ENCODE data around the gene TP53I11. TPM values are rescaled to one million over a fixed set of nuclear protein-coding genes. Genes with fewer than 3 reads are reported as not detected.

Gene TP53I11
- polyA plus RNA-seq, 1 donor: 63.5 TPM

- no peak for DNase-seq
Measured at GRCh38 chr11:44957776-44958564, 7.3 kb upstream of the TP53I11 start.

DNA sequence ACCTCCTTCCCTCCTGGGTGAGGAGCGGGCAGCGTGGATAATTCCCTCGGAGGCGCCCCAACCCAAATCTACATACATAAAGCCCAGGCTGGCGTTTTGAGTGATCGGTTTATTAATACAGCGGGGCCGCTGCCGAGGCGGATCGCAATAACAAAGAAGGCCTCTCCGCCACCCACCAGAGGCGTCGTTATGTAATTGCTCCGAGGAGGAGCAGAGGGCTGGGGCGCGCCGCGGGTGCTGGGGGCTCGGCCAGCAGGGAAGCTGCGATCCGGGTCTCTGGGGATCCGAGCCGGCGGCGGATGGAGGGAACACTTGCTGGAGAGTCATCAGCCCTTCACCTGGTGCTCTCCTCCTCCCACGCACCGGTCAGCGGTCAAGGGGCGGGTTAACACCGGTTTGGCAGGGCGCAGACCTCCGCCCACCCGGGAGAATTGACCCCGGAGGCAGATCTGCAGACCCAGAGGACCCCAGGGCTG lies 6.4 kb upstream of the TP53I11 start:
- DNase-seq: no peak

DNA sequence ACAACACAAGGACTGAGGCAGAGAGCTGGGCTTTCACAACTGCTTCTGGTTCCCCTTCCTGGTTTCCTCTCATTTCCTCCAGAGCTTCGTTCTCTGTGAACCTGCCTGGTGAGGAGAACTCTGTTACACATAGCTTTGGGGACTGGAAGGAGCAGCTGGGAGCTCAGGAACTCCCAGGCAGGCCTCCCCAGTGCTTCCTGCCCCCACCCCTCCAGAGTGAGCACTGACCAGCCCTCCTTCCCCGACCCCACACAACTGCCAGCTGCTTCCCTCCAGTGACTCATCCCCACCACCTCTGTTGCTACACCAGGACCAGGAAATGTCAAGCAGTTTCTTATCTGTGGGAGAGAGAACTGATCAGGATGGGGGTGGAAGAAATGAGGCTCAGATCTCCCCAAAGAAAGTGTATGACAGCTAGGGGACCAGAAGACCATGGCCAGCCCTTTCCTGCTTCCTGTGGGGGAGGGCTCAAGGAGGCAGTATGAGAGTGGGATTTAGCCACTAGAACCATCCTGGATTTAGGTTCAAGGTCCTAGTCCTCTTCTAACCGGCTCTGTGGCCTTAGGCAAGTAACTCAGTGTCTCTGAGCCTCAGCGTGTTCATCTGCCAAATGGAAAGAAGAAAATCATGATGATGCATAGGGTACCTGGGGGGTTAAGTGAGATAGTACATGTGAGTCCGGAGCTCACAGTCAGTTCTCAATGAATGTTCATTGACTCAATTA lies 4.5 kb upstream of the TP53I11 start:
- DNase-seq: no peak

DNA sequence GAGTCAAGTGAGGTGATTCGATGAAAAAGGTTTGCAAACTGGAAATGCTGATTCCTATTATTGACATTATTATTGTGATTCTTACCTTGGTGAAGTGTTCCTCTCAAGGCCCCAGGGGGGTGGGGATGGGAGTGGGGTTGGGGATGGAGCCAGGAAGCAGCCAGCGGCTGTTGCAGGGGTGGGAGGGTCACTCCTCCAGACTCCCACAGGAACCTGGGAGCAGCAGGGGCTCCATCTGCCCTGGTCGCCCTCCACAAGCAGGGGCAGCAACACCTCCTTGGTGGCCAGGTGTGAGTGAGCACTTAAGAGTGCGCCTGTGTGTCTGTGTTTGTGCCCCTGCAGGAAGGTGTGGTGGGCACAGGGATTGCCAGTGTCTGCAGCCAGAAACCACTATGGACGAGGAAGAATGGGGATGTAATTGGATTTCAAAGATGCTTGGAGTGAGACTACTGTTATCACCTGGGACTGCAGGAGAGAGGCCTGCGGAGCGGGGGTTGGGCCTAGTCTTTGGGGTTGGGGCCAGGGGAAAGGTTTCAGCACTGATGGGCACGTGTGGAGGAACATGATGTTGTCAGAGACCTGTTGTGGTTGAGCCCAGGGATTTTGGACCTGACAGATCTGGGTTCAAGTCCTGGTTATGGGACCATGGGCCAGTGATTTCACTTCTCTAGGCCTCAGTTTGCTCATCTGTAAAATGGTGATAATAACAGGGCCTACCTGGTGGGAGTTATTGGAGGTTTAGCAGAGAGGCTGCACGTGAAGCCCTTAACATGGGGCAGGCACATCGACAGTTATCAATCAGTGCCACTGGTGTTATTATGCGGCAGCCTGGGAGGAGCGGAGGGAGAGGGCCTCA lies 3.6 kb upstream of the TP53I11 start:
- DNase-seq: no peak

GRCh38 chr11:44952500-44953260 lies 2.0 kb upstream of the TP53I11 start:
- DNase-seq: no peak

- no peak for DNase-seq
Measured at GRCh38 chr11:44952082-44952481, 1.4 kb upstream of the TP53I11 start.

DNA sequence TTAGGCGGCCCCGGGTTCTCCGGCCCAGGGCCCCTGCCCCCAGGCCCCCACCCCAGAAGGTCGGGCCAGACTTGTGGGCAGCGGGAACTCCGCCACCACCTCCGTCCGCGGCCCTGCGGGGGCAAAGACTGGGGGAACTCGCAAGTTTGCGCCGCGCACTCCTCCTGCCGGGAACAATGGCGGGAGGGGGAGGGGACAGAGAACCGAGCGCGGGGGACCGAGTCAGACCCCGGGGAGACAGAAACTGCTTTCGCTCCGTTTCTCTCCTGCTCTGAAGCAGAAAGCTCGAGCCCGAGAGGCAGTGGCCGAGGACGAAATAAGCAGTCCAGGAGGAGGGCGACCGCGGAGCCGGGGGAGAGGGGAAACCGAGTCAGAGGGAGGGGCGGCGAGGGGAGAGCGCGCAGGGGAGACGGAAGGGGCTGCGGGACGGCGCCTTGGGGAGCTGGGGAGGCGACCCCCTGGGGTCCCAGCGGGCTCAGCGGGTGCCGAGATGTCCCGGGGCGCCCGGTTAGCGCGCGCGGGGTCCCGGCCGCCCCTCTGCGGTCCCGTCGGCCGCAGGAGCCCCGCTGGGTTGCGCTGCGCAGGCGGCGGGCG lies 555 bp downstream of the TP53I11 start:
- DNase-seq: no peak

GRCh38 chr11:44949160-44950030 lies 1.3 kb downstream of the TP53I11 start:
- peak; percentile 62 for DNase-seq

DNA sequence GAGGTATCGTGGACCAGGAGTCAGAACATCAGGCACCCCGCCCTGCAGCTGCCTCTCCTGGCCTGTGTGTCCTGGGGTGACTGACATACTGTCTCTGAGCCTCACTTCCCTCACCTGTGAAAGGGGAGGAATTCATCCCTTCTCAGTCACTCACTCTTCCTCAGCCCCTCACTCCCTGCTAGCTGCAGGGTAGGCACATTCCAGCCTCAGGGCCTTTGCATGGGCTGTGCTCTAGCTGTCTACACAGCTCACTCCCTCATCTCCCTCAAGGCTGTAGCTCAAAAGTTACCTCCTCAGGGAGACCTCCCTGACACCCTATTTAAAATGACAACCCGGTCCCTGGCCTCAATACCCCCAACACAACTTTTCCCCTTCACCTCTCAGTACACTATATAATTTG lies 2.5 kb downstream of the TP53I11 start:
- no peak for DNase-seq

GRCh38 chr11:44947114-44947513 lies 3.6 kb downstream of the TP53I11 start:
- no peak for DNase-seq

DNA sequence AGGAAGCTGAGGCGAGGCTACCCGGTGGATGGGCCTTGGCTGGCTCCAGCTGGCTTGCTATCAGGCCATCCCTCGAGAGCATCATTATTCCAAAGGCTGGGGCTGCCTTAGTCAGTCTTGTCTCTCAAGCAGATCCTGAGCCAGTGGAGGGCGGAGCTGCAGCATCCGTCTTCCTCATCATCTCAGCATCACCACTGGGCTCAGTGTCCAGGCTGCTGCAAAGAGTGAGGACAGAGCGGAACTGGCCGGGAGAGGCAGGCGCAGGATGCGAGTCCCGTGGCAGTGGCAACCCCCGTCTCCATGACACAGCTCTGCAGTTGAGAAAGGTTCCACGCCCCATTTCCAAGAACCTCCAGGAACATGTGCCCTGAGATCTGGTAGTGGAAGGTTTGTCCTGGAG lies 4.4 kb downstream of the TP53I11 start:
- no peak for DNase-seq

- DNase-seq: no peak
Measured at GRCh38 chr11:44945666-44946065, 5.0 kb downstream of the TP53I11 start.

DNA sequence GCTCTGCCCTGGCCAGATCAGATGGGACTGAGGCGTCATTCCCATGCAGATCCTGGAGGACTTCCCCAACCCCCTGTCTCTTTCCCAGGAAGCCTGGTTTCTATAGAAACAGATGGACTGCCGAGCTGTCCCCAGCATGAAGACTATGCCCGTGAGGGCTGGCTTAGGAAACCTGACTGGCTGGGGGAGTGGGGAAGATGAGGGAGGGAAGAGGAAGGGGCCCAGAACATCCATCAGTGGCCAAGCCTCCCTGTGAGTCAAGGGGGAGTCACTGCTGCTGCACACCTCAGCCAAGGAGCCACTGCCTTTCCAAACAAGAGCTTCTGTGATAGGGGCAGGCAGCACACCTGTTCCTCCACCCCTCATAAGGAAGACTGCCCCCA lies 5.8 kb downstream of the TP53I11 start:
- no peak for DNase-seq

DNA sequence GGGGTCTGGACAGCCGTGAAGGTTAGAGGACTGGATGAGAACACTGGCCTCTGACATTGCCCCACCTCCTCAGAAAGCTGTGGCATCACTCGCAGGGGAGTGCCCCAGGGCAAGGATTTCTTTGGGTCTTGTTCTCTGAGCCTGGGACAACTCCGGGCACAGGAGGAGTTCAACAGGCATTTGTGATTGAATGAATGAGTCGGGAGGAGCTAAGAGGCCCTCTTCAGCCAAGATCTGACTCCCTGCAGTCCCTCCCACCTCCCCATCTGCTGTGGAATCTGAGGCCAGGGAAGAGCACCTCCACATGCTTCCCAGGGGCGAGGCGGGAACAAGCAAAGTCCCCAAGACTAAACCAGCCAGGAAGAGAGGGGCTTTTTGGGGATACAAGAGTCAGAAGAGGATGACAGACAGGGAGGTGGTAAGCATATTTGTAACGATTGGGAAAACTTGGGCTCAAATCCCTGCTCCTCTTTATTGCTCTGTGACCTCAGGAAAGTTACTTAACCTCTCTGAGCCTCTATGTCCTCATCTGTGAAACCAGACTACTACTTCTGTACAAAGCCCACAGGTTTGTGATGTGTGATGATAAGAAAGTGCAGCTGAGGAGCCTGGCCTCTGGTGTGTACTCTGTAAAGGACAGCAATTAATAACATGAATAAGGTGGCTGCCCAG lies 6.4 kb downstream of the TP53I11 start:
- DNase-seq: no peak

- no peak for DNase-seq
Measured at GRCh38 chr11:44943696-44944095, 7.0 kb downstream of the TP53I11 start.

GRCh38 chr11:44943118-44943517 lies 7.6 kb downstream of the TP53I11 start:
- DNase-seq: peak; percentile 45

DNA sequence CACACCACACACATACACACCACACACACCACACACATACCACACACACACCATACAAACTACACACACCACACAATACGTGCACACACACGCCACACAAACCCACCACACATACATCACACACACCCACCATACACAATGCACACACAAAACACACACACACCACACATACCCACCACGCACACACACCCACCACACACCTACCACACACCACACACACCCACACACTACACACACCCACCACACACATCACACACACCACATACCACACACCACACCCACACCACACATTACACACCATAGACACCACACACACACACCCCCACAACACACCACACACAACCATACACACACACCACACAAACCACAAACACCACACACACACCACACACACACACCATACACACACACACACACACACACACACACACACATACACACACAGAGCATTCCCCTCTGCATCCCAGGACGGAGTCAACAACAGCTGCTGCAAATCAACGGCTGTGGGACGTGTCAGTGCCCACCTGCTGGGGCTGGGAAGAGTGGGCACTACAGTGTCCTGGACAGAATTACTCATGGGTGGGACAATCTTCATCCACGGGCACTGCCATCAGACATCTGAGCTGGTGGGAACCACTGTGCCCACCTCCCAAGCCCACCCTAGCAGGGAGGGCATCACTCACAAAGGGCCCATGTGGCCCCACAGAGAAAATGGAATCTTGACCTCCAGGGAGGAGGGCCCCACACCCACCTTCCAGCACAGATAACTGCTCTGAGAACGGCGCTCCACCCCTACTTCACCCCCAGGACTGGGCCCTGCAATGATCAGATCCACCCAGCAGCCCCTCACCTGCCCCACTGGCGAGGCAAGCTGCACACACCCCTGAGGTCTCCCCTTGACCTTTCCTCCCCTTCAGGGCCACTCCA lies 8.4 kb downstream of the TP53I11 start:
- DNase-seq: no peak

DNA sequence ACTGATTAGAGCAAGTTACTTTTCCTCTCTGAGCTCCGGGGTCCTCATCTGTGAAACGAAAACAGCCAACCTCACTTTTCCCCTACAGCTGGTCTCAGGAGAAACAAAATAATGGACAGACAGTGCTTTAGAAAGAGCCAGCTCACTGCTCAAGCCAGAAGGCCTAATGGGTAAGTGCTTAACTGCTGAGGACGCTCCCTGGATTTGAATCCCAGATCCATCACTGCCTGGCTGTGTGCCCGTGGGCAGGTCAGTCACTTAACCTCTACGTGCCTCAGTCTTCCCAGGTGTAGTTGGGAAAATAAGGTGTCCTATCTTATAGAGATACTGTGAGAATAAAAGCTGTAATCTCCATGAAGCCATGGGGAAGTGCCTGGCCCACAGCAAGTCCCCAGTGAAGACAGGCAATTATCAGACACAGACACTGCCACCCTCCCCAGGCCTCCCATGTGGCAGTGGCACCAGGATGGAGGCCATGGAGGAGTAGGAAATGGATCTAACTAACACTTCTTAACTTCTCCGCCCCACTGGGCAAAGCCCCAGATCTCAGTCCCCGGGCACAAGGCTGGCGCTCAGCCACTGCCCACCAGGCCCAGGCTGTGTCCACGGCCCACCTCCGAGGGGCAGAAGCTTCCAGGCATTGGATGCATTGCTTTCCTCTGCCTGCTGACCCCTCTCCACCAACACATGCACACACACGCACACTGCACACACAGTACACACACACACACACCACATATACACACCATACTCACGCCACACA lies 9.2 kb downstream of the TP53I11 start:
- no peak for DNase-seq

Measured in left kidney (tissue), 2 donors.